K562 (cell line): ENCODE measurements around the gene ISOC1. TPM values are rescaled to one million over a fixed set of nuclear protein-coding genes. Genes with fewer than 3 reads are reported as not detected.

Source experiments
- ATAC-seq: fragments of 200-7000 bp; cut with Tn5 transposase; 3 replicates; pipeline ENCODE4 v1.9.1; 2020; ENCODE audit warnings: moderate library complexity
- BruUV-seq: library from RNA; stranded (reverse); fragments of 400-500 nt; replicated peaks from 2 replicates; lab custom pipeline; 2021; lab: Mats Ljungman, UMichigan
- CTCF ChIA-PET: fragments of 300-600 bp; formaldehyde crosslinking; extraction: SDS; loops from one replicate; lab custom pipeline; 2021; ENCODE audit warnings: low intra/inter-chr PET ratio; lab: Yijun Ruan, JAX
- POLR2A ChIA-PET: fragments of 300-600, 350-650 bp; sonication (Branson Sonifier 250); formaldehyde crosslinking; extraction: SDS; loops from one replicate; lab custom pipeline; 2021; ENCODE audit warnings: antibody characterized with exemption, inconsistent platforms; lab: Yijun Ruan, JAX
- DNase-seq, 4 experiments: peaks; one replicate each; pipeline versions ENCODE4 v3.0.0 to v3.0.0-alpha.2; 2011 to 2018; ENCODE audit warnings: low spot score in 3 of 4, mixed read lengths in 3 of 4; ENCODE audit errors: extremely low read depth in 1 of 4
- FAIRE-seq: peaks from 2 replicates; lab custom pipeline; 2011; peaks lifted over from hg19 to GRCh38; lab: Jason Lieb, UNC
- H2AFZ ChIP-seq: 2 replicates; pipeline ENCODE4 v1.6.0; 2011; ENCODE audit warnings: low read depth, low read length, control low read depth, inconsistent platforms
- H3K27ac ChIP-seq: fragments of 200-600 bp; 3 replicates; pipeline ENCODE4 v1.8.0; 2011; ENCODE audit warnings: low read depth, mild to moderate bottlenecking, control low read depth, inconsistent platforms, low read length, moderate library complexity, mixed read lengths; ENCODE audit errors: extremely low read depth
- H3K27me3 ChIP-seq, 2 experiments: fragments of 300-600 bp in 1 of 2; 2 replicates in 1 of 2; 3 replicates in 1 of 2; pipeline versions ENCODE4 v1.6.0 to v1.8.0; 2011; ENCODE audit warnings: inconsistent platforms in 2 of 2, low read length in 2 of 2, mild to moderate bottlenecking in 1 of 2, mixed read lengths in 1 of 2, moderate library complexity in 1 of 2; ENCODE audit not compliant: control insufficient read depth in 2 of 2, insufficient read depth in 2 of 2
- H3K36me3 ChIP-seq: fragments of 300-600 bp; 3 replicates; pipeline ENCODE4 v1.8.0; 2011; ENCODE audit warnings: mild to moderate bottlenecking, low read length, inconsistent platforms; ENCODE audit not compliant: control insufficient read depth, insufficient read depth
- H3K4me1 ChIP-seq, 2 experiments: fragments of 200-600 bp in 1 of 2; replicated peaks in 1 of 2; 2 replicates in 1 of 2; 3 replicates in 1 of 2; pipeline versions ENCODE4 v1.5.1 to v1.8.0; 2011; ENCODE audit warnings: inconsistent platforms in 2 of 2, low read length in 2 of 2, mild to moderate bottlenecking in 1 of 2, mixed read lengths in 1 of 2, moderate library complexity in 1 of 2; ENCODE audit not compliant: control insufficient read depth in 2 of 2, insufficient read depth in 2 of 2
- H3K4me2 ChIP-seq: 2 replicates; pipeline ENCODE4 v1.6.1; 2011; ENCODE audit warnings: low read length, control low read depth, inconsistent platforms, mixed read lengths; ENCODE audit not compliant: insufficient read depth
- H3K4me3 ChIP-seq: fragments of 200-600 bp; sonication (generic), shearing (Covaris generic); 2 replicates; pipeline ENCODE4 v1.5.1; 2016; ENCODE audit warnings: control low read depth, inconsistent platforms
- H3K79me2 ChIP-seq: fragments of 200-600 bp; 3 replicates; pipeline ENCODE4 v1.8.0; 2011; ENCODE audit warnings: low read length, inconsistent platforms; ENCODE audit not compliant: control insufficient read depth, insufficient read depth
- H3K9ac ChIP-seq, 2 experiments: 2 replicates each; pipeline versions ENCODE4 v1.6.0 to v1.6.1; 2011; ENCODE audit warnings: low read depth in 2 of 2, low read length in 2 of 2, control low read depth in 1 of 2, inconsistent platforms in 1 of 2, mild to moderate bottlenecking in 1 of 2, mixed read lengths in 1 of 2; ENCODE audit not compliant: insufficient read depth in 1 of 2
- H3K9me1 ChIP-seq: one replicate; pipeline ENCODE4 v1.6.0; 2011; ENCODE audit warnings: inconsistent platforms, mild to moderate bottlenecking, low read length, moderate library complexity; ENCODE audit not compliant: control insufficient read depth, insufficient read depth
- H3K9me3 ChIP-seq: replicated peaks from 2 replicates; pipeline ENCODE4 v1.5.1; 2011; ENCODE audit warnings: low read depth, low read length, inconsistent platforms; ENCODE audit not compliant: control insufficient read depth, insufficient read depth
- H4K20me1 ChIP-seq: replicated peaks from 2 replicates; pipeline ENCODE4 v1.6.1; 2011; ENCODE audit warnings: low read length, inconsistent platforms, mixed read lengths; ENCODE audit not compliant: control insufficient read depth, insufficient read depth
- ARID4B ChIP-seq: sonication (generic); formaldehyde crosslinking; IDR thresholded peaks from 2 replicates; pipeline ENCODE4 v1.8.0; 2022; ENCODE audit warnings: mild to moderate bottlenecking, missing genetic modification reagents
- IRF9 ChIP-seq: fragments of 450-650 bp; IDR thresholded peaks from 2 replicates; pipeline ENCODE4 v1.6.1; 2016; ENCODE audit warnings: missing biosample characterization, missing genetic modification characterization
- PHF8 ChIP-seq: fragments of 200-600 bp; sonication (generic); IDR thresholded peaks from 2 replicates; pipeline ENCODE4 v1.6.1; 2012; ENCODE audit warnings: mixed run types, mild to moderate bottlenecking, inconsistent platforms, low read length, moderate library complexity, borderline replicate concordance
- RAD51 ChIP-seq: fragments of 450-650 bp; IDR thresholded peaks from 2 replicates; pipeline ENCODE4 v1.7.1; 2016; ENCODE audit warnings: low read depth, mild to moderate bottlenecking, borderline replicate concordance
- SAFB2 ChIP-seq: fragments of 200-400 bp; formaldehyde crosslinking; IDR thresholded peaks from 2 replicates; pipeline ENCODE4 v1.6.1; 2018; ENCODE audit warnings: borderline replicate concordance, low read length, low read depth, moderate library complexity; ENCODE audit not compliant: severe bottlenecking
- ZBTB9 ChIP-seq: fragments of 450-650 bp; formaldehyde crosslinking; IDR thresholded peaks from 2 replicates; pipeline ENCODE4 v1.4.0; 2020; ENCODE audit warnings: mild to moderate bottlenecking, moderate library complexity
- ZNF384 ChIP-seq: IDR thresholded peaks from 2 replicates; pipeline ENCODE4 v1.6.1; 2012; ENCODE audit warnings: low read depth, low read length, improper control_type of control experiment
- ZNF717 ChIP-seq: fragments of 250-450 bp; sonication (Bioruptor Pico); IDR thresholded peaks from 2 replicates; pipeline ENCODE4 v1.5.0; 2021
- WGBS: fragments of 100-300 bp; shearing (Covaris generic); methylation state at CpG from one replicate; pipeline ENCODE4 v1.1.6; 2016; ENCODE audit warnings: low coverage, mixed read lengths; ENCODE audit not compliant: insufficient coverage; ENCODE audit errors: missing lambda C conversion rate; 5-methylcytosine and 5-hydroxymethylcytosine counted together
- in situ Hi-C: fragments of 300-500 bp; cut with MboI; formaldehyde crosslinking; loops from 4 replicates; pipeline ENCODE4 v1.15.0; 2018; ENCODE audit warnings: inconsistent platforms, mixed read lengths
- intact Hi-C: fragments of 100-400 bp; cut with micrococcal nuclease; formaldehyde crosslinking; loops from 2 replicates; pipeline ENCODE4 v1.14.2; 2022
- polyA plus RNA-seq, 8 experiments: library from polyadenylated mRNA; depleted of rRNA in 4 of 8; stranded (reverse) in 5 of 8; unstranded in 3 of 8; fragments of >200 nt; fragmentation: Nextera tagmentation in 2 of 8; fragmentation: Illumina TruSeq in 1 of 8; extraction: Ambion mirVana in 2 of 8; extraction: Trizol in 1 of 8; gene quantifications; 2 replicates each; pipeline versions ENCODE4 v1.2.1 to v1.2.3, GENCODE V29; 2011 to 2014; ENCODE audit warnings: inconsistent platforms in 1 of 8, missing spikeins in 1 of 8
- total RNA-seq, 7 experiments: library from RNA; depleted of rRNA in 6 of 7; stranded (reverse); fragments of >200 nt in 6 of 7; fragmentation: Illumina TruSeq in 2 of 7; extraction: Trizol in 2 of 7; gene quantifications; 2 replicates each; pipeline versions ENCODE4 v1.2.1 to v1.2.3, GENCODE V29; 2011 to 2021; ENCODE audit warnings: low replicate concordance in 1 of 7

ISOC1 gene
- total and polyA plus RNA-seq, 9 of the 15 experiments (the other 6 are each of a cell fraction or from before 2014, with no cell fraction given), result 14.0 to 67.9 (median 51.3) TPM

DNA sequence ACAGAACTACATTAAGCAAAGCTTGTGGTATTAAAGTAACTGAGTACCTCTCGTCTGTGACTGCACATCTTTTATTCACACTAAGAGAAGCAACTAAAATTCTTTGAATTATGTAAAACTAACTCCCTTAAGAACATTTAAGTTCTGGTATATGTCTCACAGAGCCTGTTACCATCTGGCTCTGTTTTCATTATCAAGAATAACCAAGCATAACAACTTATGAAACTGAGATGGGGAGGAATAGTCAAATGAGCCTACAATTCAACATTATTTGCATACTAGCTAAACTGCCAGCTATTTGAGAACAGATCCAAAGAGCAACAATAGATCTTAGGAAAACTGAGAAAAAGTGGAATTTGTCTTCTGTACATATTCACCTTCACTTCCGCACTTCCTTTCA is 25.3 kb upstream of the ISOC1 start (continued):
- TF ChIP-seq IRF9 (tag) (no peak), ARID4B (CRISPR knock-in tag) (no peak)

- Histone ChIP-seq H3K79me2 (no peaks in the 10 kb centered on the region), H2AFZ (peak overlapping the region; percentile 86), H3K27me3 (no peaks in the 10 kb centered on the region), H3K9ac (no peak overlapping the region), H3K4me2 (no peak overlapping the region), H3K4me1 (peaks cover 0 to 12% of the 10 kb centered on the region in 2 experiments; a peak in 3 of 5 replicates), H3K9me3 (no peaks in the 10 kb centered on the region), H3K36me3 (no peaks in the 10 kb centered on the region), H4K20me1 (no peaks in the 10 kb centered on the region), H3K9me1 (no peaks in the 10 kb centered on the region), H3K27ac (no peak overlapping the region), H3K4me3 (no peak overlapping the region)
- FAIRE-seq (no peak), ATAC-seq (no peak), DNase-seq (no peak)
- TF ChIP-seq PHF8 (no peak), ZNF717 (no peak), ZNF384 (no peak), ZBTB9 (CRISPR knock-in tag) (no peak), SAFB2 (no peak), RAD51 (no peak)
- ChIA-PET POLR2A (interaction anchor here (0.6 to 1.0 kb wide), 4 partner anchors 10 to 1950 kb away, joined by 3 to 4 read pairs (median 3); partner anchors contain the start of gene ISOC1), CTCF (no interaction called here)
- in situ Hi-C loops (no loop called here), intact Hi-C loops (no loop called here)
- 25% methylated on average over 3 of the region's 3 CpGs for WGBS
- no TSS peak for BruUV-seq
Observed at GRCh38 chr5:129073111-129073510, 21.4 kb upstream of the ISOC1 start.
